HepG2 (cell line): ENCODE results near the gene C5AR2. TPM values are rescaled to one million over a fixed set of nuclear protein-coding genes. Genes with fewer than 3 reads are reported as not detected.
A peak's percentile ranks its signal among the peaks of the same experiment; 100 is the strongest.

Experiments used
- ATAC-seq: fragments of 200-7000 bp; cut with Tn5 transposase; 3 replicates; pipeline ENCODE4 v1.9.1; 2020; ENCODE audit warnings: mild to moderate bottlenecking, moderate library complexity
- BruUV-seq: library from RNA; stranded (reverse); fragments of 400-500 nt; replicated peaks from 2 replicates; lab custom pipeline; 2021; lab: Mats Ljungman, UMichigan
- CTCF ChIA-PET: fragments of 300-600 bp; formaldehyde crosslinking; extraction: SDS; loops from one replicate; lab custom pipeline; 2021; ENCODE audit warnings: low total read pairs, inconsistent platforms, low intra/inter-chr PET ratio; lab: Yijun Ruan, JAX
- POLR2A ChIA-PET: fragments of 350-600 bp; sonication (Branson Sonifier 250); formaldehyde crosslinking; loops from one replicate; lab custom pipeline; 2020; ENCODE audit warnings: antibody characterized with exemption, inconsistent platforms; lab: Yijun Ruan, JAX
- DNase-seq: peaks from one replicate; pipeline ENCODE4 v3.0.0-alpha.2; 2015; ENCODE audit warnings: low spot score
- FAIRE-seq: peaks from 3 replicates; lab custom pipeline; 2011; peaks lifted over from hg19 to GRCh38; lab: Jason Lieb, UNC
- H2AFZ ChIP-seq: one replicate; pipeline ENCODE4 v1.6.1; 2011; ENCODE audit warnings: low read length, inconsistent platforms
- H3K27ac ChIP-seq: fragments of 300-600 bp; 3 replicates; pipeline ENCODE4 v1.8.0; 2011; ENCODE audit warnings: mixed run types, mild to moderate bottlenecking, mixed read lengths, low read length, inconsistent platforms; ENCODE audit not compliant: insufficient read depth; ENCODE audit errors: extremely low read length
- H3K27me3 ChIP-seq, 2 experiments: fragments of 200-600 bp in 1 of 2; 2 replicates in 1 of 2; 3 replicates in 1 of 2; pipeline versions ENCODE4 v1.6.0 to v1.8.0; 2011; ENCODE audit warnings: low read length in 2 of 2, mild to moderate bottlenecking in 2 of 2, moderate library complexity in 2 of 2, inconsistent platforms in 1 of 2; ENCODE audit not compliant: insufficient read depth in 2 of 2, control insufficient read depth in 1 of 2
- H3K36me3 ChIP-seq, 2 experiments: fragments of 200-600 bp in 1 of 2; replicated peaks in 1 of 2; 2 replicates in 1 of 2; 3 replicates in 1 of 2; pipeline versions ENCODE4 v1.5.1 to v1.8.0; 2011; ENCODE audit warnings: low read length in 2 of 2, inconsistent platforms in 1 of 2; ENCODE audit not compliant: insufficient read depth in 2 of 2, control insufficient read depth in 1 of 2
- H3K4me1 ChIP-seq: 2 replicates; pipeline ENCODE4 v1.5.1; 2012; ENCODE audit warnings: low read length, inconsistent platforms; ENCODE audit not compliant: insufficient read depth
- H3K4me2 ChIP-seq: 2 replicates; pipeline ENCODE4 v1.6.0; 2011; ENCODE audit warnings: low read depth, low read length, inconsistent platforms
- H3K4me3 ChIP-seq, 3 experiments: fragments of 200-600 bp in 1 of 3; sonication (generic), shearing (Covaris generic) in 1 of 3; replicated peaks in 1 of 3; 2 replicates each; pipeline ENCODE4 v1.5.1; 2011 to 2016; ENCODE audit warnings: low read length in 3 of 3, inconsistent platforms in 2 of 3, low read depth in 2 of 3, mild to moderate bottlenecking in 2 of 3, control low read depth in 1 of 3, mixed read lengths in 1 of 3; ENCODE audit not compliant: insufficient read depth in 1 of 3
- H3K79me2 ChIP-seq: one replicate; pipeline ENCODE4 v1.6.1; 2011; ENCODE audit warnings: low read length, inconsistent platforms; ENCODE audit not compliant: insufficient read depth
- H3K9ac ChIP-seq: 2 replicates; pipeline ENCODE4 v1.6.0; 2011; ENCODE audit warnings: mild to moderate bottlenecking, low read depth, low read length, inconsistent platforms; ENCODE audit not compliant: insufficient read depth
- H3K9me3 ChIP-seq: 2 replicates; pipeline ENCODE4 v1.5.1; 2012; ENCODE audit warnings: mild to moderate bottlenecking, low read length
- H4K20me1 ChIP-seq: 2 replicates; pipeline ENCODE4 v1.6.0; 2011; ENCODE audit warnings: inconsistent platforms, mild to moderate bottlenecking, low read length, moderate library complexity; ENCODE audit not compliant: insufficient read depth
- ASH2L ChIP-seq: fragments of 300-600, 200-600 bp; sonication (generic); IDR thresholded peaks from 2 replicates; pipeline ENCODE4 v1.7.0; 2017; ENCODE audit warnings: low read depth, mild to moderate bottlenecking, moderate library complexity, mixed read lengths, low read length; ENCODE audit not compliant: insufficient read length
- CREM ChIP-seq, 2 experiments: sonication (generic) in 1 of 2; formaldehyde crosslinking in 1 of 2; IDR thresholded peaks; 2 replicates each; pipeline versions ENCODE4 v1.4.0 to v1.6.1; 2016 to 2020; ENCODE audit warnings: antibody characterized with exemption in 1 of 2, mild to moderate bottlenecking in 1 of 2, missing genetic modification reagents in 1 of 2
- TSC22D2 ChIP-seq: sonication (generic); formaldehyde crosslinking; IDR thresholded peaks from 2 replicates; pipeline ENCODE4 v1.5.1; 2020; ENCODE audit warnings: missing genetic modification reagents, mild to moderate bottlenecking, borderline replicate concordance
- ZBTB38 ChIP-seq: sonication (generic); formaldehyde crosslinking; IDR thresholded peaks from 2 replicates; pipeline ENCODE4 v1.5.1; 2020; ENCODE audit warnings: mild to moderate bottlenecking, missing genetic modification reagents
- ZNF12 ChIP-seq: sonication (generic); formaldehyde crosslinking; IDR thresholded peaks from 2 replicates; pipeline ENCODE4 v1.5.0; 2020; ENCODE audit warnings: missing genetic modification reagents
- ZNF564 ChIP-seq: sonication (generic); formaldehyde crosslinking; IDR thresholded peaks from 2 replicates; pipeline ENCODE4 v1.8.1; 2023; ENCODE audit warnings: mild to moderate bottlenecking, missing genetic modification reagents
- ZNF747 ChIP-seq: sonication (generic); formaldehyde crosslinking; IDR thresholded peaks from 2 replicates; pipeline ENCODE4 v1.8.1; 2023; ENCODE audit warnings: missing genetic modification reagents, mild to moderate bottlenecking, borderline replicate concordance
- WGBS: methylation state at CpG from one replicate; pipeline ENCODE4 v1.1.6; 2017; ENCODE audit warnings: low lambda C conversion rate; 5-methylcytosine and 5-hydroxymethylcytosine counted together
- in situ Hi-C: cut with HindIII; loops from 2 replicates; pipeline ENCODE4 v1.10.0; 2017; ENCODE audit warnings: low pct_unique_long_range_greater_than_20kb; ENCODE audit not compliant: extremely low pct_ligation_motif_present
- intact Hi-C: fragments of 100-400 bp; cut with micrococcal nuclease; formaldehyde crosslinking; loops from one replicate; pipeline ENCODE4 v1.10.0; 2022; ENCODE audit not compliant: unreplicated experiment
- polyA plus RNA-seq, 8 experiments: library from polyadenylated mRNA; depleted of rRNA in 3 of 8; stranded (reverse) in 7 of 8; unstranded in 1 of 8; fragments of >200 nt; fragmentation: Illumina TruSeq in 4 of 8; extraction: Trizol in 4 of 8; gene quantifications; 2 replicates each; pipeline versions ENCODE4 v1.2.1 to v1.2.3, GENCODE V29; 2011 to 2016; ENCODE audit warnings: low read depth in 4 of 8, missing spikeins in 1 of 8, mixed read lengths in 1 of 8; ENCODE audit not compliant: insufficient read depth in 1 of 8
- total RNA-seq, 5 experiments: library from RNA; depleted of rRNA; stranded (reverse); fragments of >200 nt; fragmentation: Illumina TruSeq; extraction: Trizol; gene quantifications; 2 replicates each; pipeline ENCODE4 v1.2.3, GENCODE V29; 2016; ENCODE audit warnings: low read depth in 1 of 5

C5AR2 gene
- total and polyA plus RNA-seq, 2 of the 13 experiments (the other 11 are each of a cell fraction or from before 2014, with no cell fraction given): 0.09 to 0.24 TPM

GRCh38 chr19:47313754-47314295 is 18.1 kb upstream of the C5AR2 start:
- DNase-seq (no peak), ATAC-seq (no peak), FAIRE-seq (no peak)
- Histone ChIP-seq H3K27me3 (no peaks in the 10 kb centered on the region), H3K36me3 (no peaks in the 10 kb centered on the region), H3K4me2 (peak overlapping the region; percentile 58), H2AFZ (peak overlapping the region; percentile 37), H3K4me3 (peak overlapping the region in 1 of 3 experiments; percentile 11; a peak in 1 of 6 replicates), H4K20me1 (no peaks in the 10 kb centered on the region), H3K79me2 (no peaks in the 10 kb centered on the region), H3K4me1 (peaks cover 79% of the 10 kb centered on the region), H3K9me3 (no peaks in the 10 kb centered on the region), H3K27ac (peak overlapping the region; percentile 59), H3K9ac (peak overlapping the region; percentile 54)
- intact Hi-C loops: no loop called here
- POLR2A ChIA-PET: interaction anchor here (2.3 kb wide), 1 partner anchor 35 kb away, joined by 7 read pairs; the partner anchor contains the start of gene DHX34
- TF ChIP-seq ASH2L (peak; percentile 2), TSC22D2 (no peak), ZNF564 (CRISPR knock-in tag) (0 out of 2 replicates have a peak, but pooled peaks have one; percentile 16), ZBTB38 (CRISPR knock-in tag) (0 out of 2 replicates have a peak, but pooled peaks have one; percentile 35), ZNF747 (CRISPR knock-in tag) (0 out of 2 replicates have a peak, but pooled peaks have one; percentile 3), CREM (IDR thresholded peaks at IDR 0.05) (no peak), CREM (CRISPR knock-in tag; IDR thresholded peaks at IDR 0.05) (no peak), ZNF12 (CRISPR knock-in tag) (peak; percentile 63)
- in situ Hi-C loops: no loop called here
- BruUV-seq: no TSS peak
- CTCF ChIA-PET: interaction anchor here (0.6 kb wide), 1 partner anchor 9 kb away, joined by 3 read pairs; no protein-coding TSS in a partner anchor
- WGBS: 31% methylated on average over 10 of the region's 10 CpGs
